K562 (cell line): ENCODE measurements around the gene ZNRF3. TPM values are rescaled to one million over a fixed set of nuclear protein-coding genes. Genes with fewer than 3 reads are reported as not detected.

Experiments
- ATAC-seq: fragments of 200-7000 bp; cut with Tn5 transposase; 3 replicates; pipeline ENCODE4 v1.9.1; 2020; ENCODE audit warnings: moderate library complexity
- BruUV-seq: library from RNA; stranded (reverse); fragments of 400-500 nt; replicated peaks from 2 replicates; lab custom pipeline; 2021; lab: Mats Ljungman, UMichigan
- CTCF ChIA-PET: fragments of 300-600 bp; formaldehyde crosslinking; extraction: SDS; loops from one replicate; lab custom pipeline; 2021; ENCODE audit warnings: low intra/inter-chr PET ratio; lab: Yijun Ruan, JAX
- POLR2A ChIA-PET: fragments of 300-600, 350-650 bp; sonication (Branson Sonifier 250); formaldehyde crosslinking; extraction: SDS; loops from one replicate; lab custom pipeline; 2021; ENCODE audit warnings: antibody characterized with exemption, inconsistent platforms; lab: Yijun Ruan, JAX
- DNase-seq, 4 experiments: peaks; one replicate each; pipeline versions ENCODE4 v3.0.0 to v3.0.0-alpha.2; 2011 to 2018; ENCODE audit warnings: low spot score in 3 of 4, mixed read lengths in 3 of 4; ENCODE audit errors: extremely low read depth in 1 of 4
- FAIRE-seq: peaks from 2 replicates; lab custom pipeline; 2011; peaks lifted over from hg19 to GRCh38; lab: Jason Lieb, UNC
- H2AFZ ChIP-seq: 2 replicates; pipeline ENCODE4 v1.6.0; 2011; ENCODE audit warnings: low read depth, low read length, control low read depth, inconsistent platforms
- H3K27ac ChIP-seq: fragments of 200-600 bp; 3 replicates; pipeline ENCODE4 v1.8.0; 2011; ENCODE audit warnings: low read depth, mild to moderate bottlenecking, control low read depth, inconsistent platforms, low read length, moderate library complexity, mixed read lengths; ENCODE audit errors: extremely low read depth
- H3K27me3 ChIP-seq, 2 experiments: fragments of 300-600 bp in 1 of 2; 2 replicates in 1 of 2; 3 replicates in 1 of 2; pipeline versions ENCODE4 v1.6.0 to v1.8.0; 2011; ENCODE audit warnings: inconsistent platforms in 2 of 2, low read length in 2 of 2, mild to moderate bottlenecking in 1 of 2, mixed read lengths in 1 of 2, moderate library complexity in 1 of 2; ENCODE audit not compliant: control insufficient read depth in 2 of 2, insufficient read depth in 2 of 2
- H3K36me3 ChIP-seq: fragments of 300-600 bp; 3 replicates; pipeline ENCODE4 v1.8.0; 2011; ENCODE audit warnings: mild to moderate bottlenecking, low read length, inconsistent platforms; ENCODE audit not compliant: control insufficient read depth, insufficient read depth
- H3K4me1 ChIP-seq, 2 experiments: fragments of 200-600 bp in 1 of 2; replicated peaks in 1 of 2; 2 replicates in 1 of 2; 3 replicates in 1 of 2; pipeline versions ENCODE4 v1.5.1 to v1.8.0; 2011; ENCODE audit warnings: inconsistent platforms in 2 of 2, low read length in 2 of 2, mild to moderate bottlenecking in 1 of 2, mixed read lengths in 1 of 2, moderate library complexity in 1 of 2; ENCODE audit not compliant: control insufficient read depth in 2 of 2, insufficient read depth in 2 of 2
- H3K4me2 ChIP-seq: 2 replicates; pipeline ENCODE4 v1.6.1; 2011; ENCODE audit warnings: low read length, control low read depth, inconsistent platforms, mixed read lengths; ENCODE audit not compliant: insufficient read depth
- H3K4me3 ChIP-seq: fragments of 200-600 bp; sonication (generic), shearing (Covaris generic); 2 replicates; pipeline ENCODE4 v1.5.1; 2016; ENCODE audit warnings: control low read depth, inconsistent platforms
- H3K79me2 ChIP-seq: fragments of 200-600 bp; 3 replicates; pipeline ENCODE4 v1.8.0; 2011; ENCODE audit warnings: low read length, inconsistent platforms; ENCODE audit not compliant: control insufficient read depth, insufficient read depth
- H3K9ac ChIP-seq, 2 experiments: 2 replicates each; pipeline versions ENCODE4 v1.6.0 to v1.6.1; 2011; ENCODE audit warnings: low read depth in 2 of 2, low read length in 2 of 2, control low read depth in 1 of 2, inconsistent platforms in 1 of 2, mild to moderate bottlenecking in 1 of 2, mixed read lengths in 1 of 2; ENCODE audit not compliant: insufficient read depth in 1 of 2
- H3K9me1 ChIP-seq: one replicate; pipeline ENCODE4 v1.6.0; 2011; ENCODE audit warnings: inconsistent platforms, mild to moderate bottlenecking, low read length, moderate library complexity; ENCODE audit not compliant: control insufficient read depth, insufficient read depth
- H3K9me3 ChIP-seq: replicated peaks from 2 replicates; pipeline ENCODE4 v1.5.1; 2011; ENCODE audit warnings: low read depth, low read length, inconsistent platforms; ENCODE audit not compliant: control insufficient read depth, insufficient read depth
- H4K20me1 ChIP-seq: replicated peaks from 2 replicates; pipeline ENCODE4 v1.6.1; 2011; ENCODE audit warnings: low read length, inconsistent platforms, mixed read lengths; ENCODE audit not compliant: control insufficient read depth, insufficient read depth
- ARID2 ChIP-seq: fragments of 450-650 bp; IDR thresholded peaks from 2 replicates; pipeline ENCODE4 v1.6.1; 2017; ENCODE audit warnings: antibody characterized with exemption, mild to moderate bottlenecking
- DLX4 ChIP-seq: fragments of 250-450 bp; sonication (Bioruptor Pico); IDR thresholded peaks from 2 replicates; pipeline ENCODE4 v1.6.1; 2021; ENCODE audit warnings: mild to moderate bottlenecking
- HOXB6 ChIP-seq: fragments of 250-450 bp; sonication (Bioruptor Pico); IDR thresholded peaks from 2 replicates; pipeline ENCODE4 v1.5.1; 2022; ENCODE audit warnings: mild to moderate bottlenecking, borderline replicate concordance
- NFIC ChIP-seq: fragments of 450-650 bp; IDR thresholded peaks from 2 replicates; pipeline ENCODE4 v1.6.1; 2017; ENCODE audit warnings: mild to moderate bottlenecking, inconsistent platforms
- POLR2G ChIP-seq: fragments of 200-400 bp; formaldehyde crosslinking; IDR thresholded peaks from 2 replicates; pipeline ENCODE4 v1.6.1; 2017; ENCODE audit warnings: low read depth, mild to moderate bottlenecking, antibody characterized with exemption, low read length, moderate library complexity
- RBM39 ChIP-seq: fragments of 200-400 bp; formaldehyde crosslinking; optimal IDR thresholded peaks from 2 replicates; pipeline ENCODE3; 2018; ENCODE audit warnings: low read depth, low read length
- SRSF9 ChIP-seq: fragments of 200-400 bp; formaldehyde crosslinking; IDR thresholded peaks from 2 replicates; pipeline ENCODE4 v1.6.1; 2017; ENCODE audit warnings: low read depth, low read length, borderline replicate concordance
- TCF7L2 ChIP-seq: fragments of 150-350 bp; IDR thresholded peaks from 2 replicates; pipeline ENCODE4 v1.6.1; 2016; ENCODE audit warnings: low read depth, mild to moderate bottlenecking, low read length, moderate library complexity
- WGBS: fragments of 100-300 bp; shearing (Covaris generic); methylation state at CpG from one replicate; pipeline ENCODE4 v1.1.6; 2016; ENCODE audit warnings: low coverage, mixed read lengths; ENCODE audit not compliant: insufficient coverage; ENCODE audit errors: missing lambda C conversion rate; 5-methylcytosine and 5-hydroxymethylcytosine counted together
- in situ Hi-C: fragments of 300-500 bp; cut with MboI; formaldehyde crosslinking; loops from 4 replicates; pipeline ENCODE4 v1.15.0; 2018; ENCODE audit warnings: inconsistent platforms, mixed read lengths
- intact Hi-C: fragments of 100-400 bp; cut with micrococcal nuclease; formaldehyde crosslinking; loops from 2 replicates; pipeline ENCODE4 v1.14.2; 2022
- polyA plus RNA-seq, 8 experiments: library from polyadenylated mRNA; depleted of rRNA in 4 of 8; stranded (reverse) in 5 of 8; unstranded in 3 of 8; fragments of >200 nt; fragmentation: Nextera tagmentation in 2 of 8; fragmentation: Illumina TruSeq in 1 of 8; extraction: Ambion mirVana in 2 of 8; extraction: Trizol in 1 of 8; gene quantifications; 2 replicates each; pipeline versions ENCODE4 v1.2.1 to v1.2.3, GENCODE V29; 2011 to 2014; ENCODE audit warnings: inconsistent platforms in 1 of 8, missing spikeins in 1 of 8
- total RNA-seq, 7 experiments: library from RNA; depleted of rRNA in 6 of 7; stranded (reverse); fragments of >200 nt in 6 of 7; fragmentation: Illumina TruSeq in 2 of 7; extraction: Trizol in 2 of 7; gene quantifications; 2 replicates each; pipeline versions ENCODE4 v1.2.1 to v1.2.3, GENCODE V29; 2011 to 2021; ENCODE audit warnings: low replicate concordance in 1 of 7
- TF ChIP-seq, protein P1 (sequence below): fragments of 450-650 bp; formaldehyde crosslinking; conservative IDR thresholded peaks from 2 replicates; pipeline ENCODE4 v1.4.0; 2022; ENCODE audit warnings: mild to moderate bottlenecking, missing genetic modification characterization
- TF ChIP-seq, protein P2 (sequence below): sonication (generic); formaldehyde crosslinking; IDR thresholded peaks from 2 replicates; pipeline ENCODE4 v1.8.0; 2022; ENCODE audit warnings: mild to moderate bottlenecking, missing genetic modification reagents, borderline replicate concordance

Gene ZNRF3
- total and polyA plus RNA-seq, 9 of the 15 experiments (the other 6 are each of a cell fraction or from before 2014, with no cell fraction given): 0.41 to 5.9 (median 1.7) TPM

DNA sequence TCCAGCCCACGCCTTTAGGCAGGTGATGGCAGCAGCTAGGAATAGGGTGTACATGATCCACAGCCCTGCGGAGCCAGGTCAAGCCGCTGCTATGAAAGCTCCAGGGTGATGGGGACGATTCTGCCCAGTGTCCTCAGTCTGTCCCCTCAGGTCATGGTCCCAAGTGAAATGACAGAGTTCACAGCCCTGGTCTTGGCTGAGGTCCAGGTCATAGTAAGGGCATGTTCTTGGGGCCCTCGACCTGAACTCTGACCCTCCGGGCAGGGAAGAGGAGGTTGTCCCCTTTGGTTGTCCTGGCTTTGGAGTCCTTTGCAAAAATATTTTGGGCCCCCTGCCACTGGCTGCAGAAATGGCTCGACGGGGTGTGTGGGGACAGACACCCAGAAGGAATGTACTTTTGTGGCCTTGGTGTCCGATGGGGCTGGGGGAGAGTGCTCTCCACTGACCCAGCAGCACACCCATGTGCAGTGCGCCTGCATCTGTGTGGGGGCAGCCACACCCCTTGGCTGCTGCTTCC lies 170.9 kb downstream of the ZNRF3 start:
- no peaks in the 10 kb centered on the region for H3K79me2 ChIP-seq
- H3K4me1 ChIP-seq: peaks cover 10 to 19% of the 10 kb centered on the region in 2 experiments; a peak in 4 of 5 replicates
- no TSS peak for BruUV-seq
- H3K27ac ChIP-seq: no peak overlapping the region
- H3K9me3 ChIP-seq: no peaks in the 10 kb centered on the region
- DNase-seq (no peak), FAIRE-seq (no peak), ATAC-seq (no peak; the same call in 2 of the 3 replicates)
- H3K9me1 ChIP-seq: no peaks in the 10 kb centered on the region
- H4K20me1 ChIP-seq: no peaks in the 10 kb centered on the region
- ChIA-PET POLR2A (interaction anchor here (0.6 to 1.7 kb wide), 4 partner anchors 11 to 212 kb away, joined by 3 to 6 read pairs (median 4); partner anchors contain the start of gene KREMEN1), CTCF (no interaction called here)
- H2AFZ ChIP-seq: no peak overlapping the region
- H3K9ac ChIP-seq: no peak overlapping the region
- in situ Hi-C loops (no loop called here), intact Hi-C loops (no loop called here)
- peaks cover 7% of the 10 kb centered on the region; the same call in 1 of the 3 replicates for H3K36me3 ChIP-seq
- no peak overlapping the region for H3K4me3 ChIP-seq
- WGBS: 64% methylated on average over 8 of the region's 10 CpGs
- no peaks in the 10 kb centered on the region for H3K27me3 ChIP-seq
- peak; percentile 35; the same call in 1 of the 2 replicates for TF ChIP-seq POLR2G
- no peak for TF ChIP-seq ARID2
- peak; percentile 52; the same call in 1 of the 2 replicates for TF ChIP-seq NFIC
- TF ChIP-seq, all 486 proteins: peak for 2
- H3K4me2 ChIP-seq: no peak overlapping the region

GRCh38 chr22:29055192-29055830 lies 171.9 kb downstream of the ZNRF3 start:
- Histone ChIP-seq H3K4me1 (peaks cover 7 to 9% of the 10 kb centered on the region in 2 experiments; a peak in 4 of 5 replicates), H3K27ac (no peak overlapping the region), H3K9me3 (no peaks in the 10 kb centered on the region), H2AFZ (no peak overlapping the region), H3K9ac (no peak overlapping the region), H4K20me1 (no peaks in the 10 kb centered on the region), H3K27me3 (no peaks in the 10 kb centered on the region), H3K9me1 (no peaks in the 10 kb centered on the region), H3K36me3 (peaks cover 4% of the 10 kb centered on the region; the same call in 1 of the 3 replicates), H3K79me2 (no peaks in the 10 kb centered on the region), H3K4me2 (no peak overlapping the region), H3K4me3 (no peak overlapping the region)
- ChIA-PET CTCF (no interaction called here), POLR2A (interaction anchor here (0.6 to 1.7 kb wide), 5 partner anchors 10 to 213 kb away, joined by 3 to 6 read pairs (median 3); no protein-coding TSS in a partner anchor)
- DNase-seq: no peak
- no TSS peak for BruUV-seq
- WGBS: 77% methylated on average over 14 of the region's 14 CpGs
- FAIRE-seq: no peak
- in situ Hi-C loops (loop anchor here (5.0 kb wide), 1 partner anchor 192 kb away; no protein-coding TSS in a partner anchor), intact Hi-C loops (no loop called here)
- no peak for ATAC-seq
- no peak for TF ChIP-seq HOXB6 (CRISPR knock-in tag)
- TF ChIP-seq SRSF9: no peak
- no peak for TF ChIP-seq DLX4 (CRISPR knock-in tag)
- TF ChIP-seq, protein P1, sequence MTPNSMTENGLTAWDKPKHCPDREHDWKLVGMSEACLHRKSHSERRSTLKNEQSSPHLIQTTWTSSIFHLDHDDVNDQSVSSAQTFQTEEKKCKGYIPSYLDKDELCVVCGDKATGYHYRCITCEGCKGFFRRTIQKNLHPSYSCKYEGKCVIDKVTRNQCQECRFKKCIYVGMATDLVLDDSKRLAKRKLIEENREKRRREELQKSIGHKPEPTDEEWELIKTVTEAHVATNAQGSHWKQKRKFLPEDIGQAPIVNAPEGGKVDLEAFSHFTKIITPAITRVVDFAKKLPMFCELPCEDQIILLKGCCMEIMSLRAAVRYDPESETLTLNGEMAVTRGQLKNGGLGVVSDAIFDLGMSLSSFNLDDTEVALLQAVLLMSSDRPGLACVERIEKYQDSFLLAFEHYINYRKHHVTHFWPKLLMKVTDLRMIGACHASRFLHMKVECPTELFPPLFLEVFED: no peak
- TF ChIP-seq, protein P2, sequence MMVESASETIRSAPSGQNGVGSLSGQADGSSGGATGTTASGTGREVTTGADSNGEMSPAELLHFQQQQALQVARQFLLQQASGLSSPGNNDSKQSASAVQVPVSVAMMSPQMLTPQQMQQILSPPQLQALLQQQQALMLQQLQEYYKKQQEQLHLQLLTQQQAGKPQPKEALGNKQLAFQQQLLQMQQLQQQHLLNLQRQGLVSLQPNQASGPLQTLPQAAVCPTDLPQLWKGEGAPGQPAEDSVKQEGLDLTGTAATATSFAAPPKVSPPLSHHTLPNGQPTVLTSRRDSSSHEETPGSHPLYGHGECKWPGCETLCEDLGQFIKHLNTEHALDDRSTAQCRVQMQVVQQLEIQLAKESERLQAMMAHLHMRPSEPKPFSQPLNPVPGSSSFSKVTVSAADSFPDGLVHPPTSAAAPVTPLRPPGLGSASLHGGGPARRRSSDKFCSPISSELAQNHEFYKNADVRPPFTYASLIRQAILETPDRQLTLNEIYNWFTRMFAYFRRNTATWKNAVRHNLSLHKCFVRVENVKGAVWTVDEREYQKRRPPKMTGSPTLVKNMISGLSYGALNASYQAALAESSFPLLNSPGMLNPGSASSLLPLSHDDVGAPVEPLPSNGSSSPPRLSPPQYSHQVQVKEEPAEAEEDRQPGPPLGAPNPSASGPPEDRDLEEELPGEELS: no peak
- TF ChIP-seq TCF7L2: no peak
- TF ChIP-seq RBM39: no peak
